Measurements from ENCODE around the gene MYMX.

GRCh38 chr6:44250067-44250717, 33.5 kb downstream of the MYMX start:
- no peak for TF ChIP-seq REST (IDR thresholded peaks at IDR 0.05; ENCODE audit: borderline replicate concordance)
- no peak for TF ChIP-seq RAD21 (conservative IDR thresholded peaks at IDR 0.05)
- no peak for TF ChIP-seq CTCF (IDR thresholded peaks at IDR 0.05; ENCODE audit: poor library complexity, severe bottlenecking)
- no peak for TF ChIP-seq TAF1 (IDR thresholded peaks at IDR 0.05; ENCODE audit: low read depth)
- no peak for TF ChIP-seq POLR2AphosphoS5 (IDR thresholded peaks at IDR 0.05)

All from neural cell (in vitro differentiated cells).